ENCODE data around the gene KCNJ8. TPM values are rescaled to one million over a fixed set of nuclear protein-coding genes. Genes with fewer than 3 reads are reported as not detected.

Gene KCNJ8
- total and polyA plus RNA-seq, 4 donors, result 10.9 to 44.2 (median 27.2) TPM

- TF ChIP-seq ZBTB33 (IDR thresholded peaks at IDR 0.05), result no peak
- no peak for TF ChIP-seq YY1 (IDR thresholded peaks at IDR 0.05)
- TF ChIP-seq, protein P1, sequence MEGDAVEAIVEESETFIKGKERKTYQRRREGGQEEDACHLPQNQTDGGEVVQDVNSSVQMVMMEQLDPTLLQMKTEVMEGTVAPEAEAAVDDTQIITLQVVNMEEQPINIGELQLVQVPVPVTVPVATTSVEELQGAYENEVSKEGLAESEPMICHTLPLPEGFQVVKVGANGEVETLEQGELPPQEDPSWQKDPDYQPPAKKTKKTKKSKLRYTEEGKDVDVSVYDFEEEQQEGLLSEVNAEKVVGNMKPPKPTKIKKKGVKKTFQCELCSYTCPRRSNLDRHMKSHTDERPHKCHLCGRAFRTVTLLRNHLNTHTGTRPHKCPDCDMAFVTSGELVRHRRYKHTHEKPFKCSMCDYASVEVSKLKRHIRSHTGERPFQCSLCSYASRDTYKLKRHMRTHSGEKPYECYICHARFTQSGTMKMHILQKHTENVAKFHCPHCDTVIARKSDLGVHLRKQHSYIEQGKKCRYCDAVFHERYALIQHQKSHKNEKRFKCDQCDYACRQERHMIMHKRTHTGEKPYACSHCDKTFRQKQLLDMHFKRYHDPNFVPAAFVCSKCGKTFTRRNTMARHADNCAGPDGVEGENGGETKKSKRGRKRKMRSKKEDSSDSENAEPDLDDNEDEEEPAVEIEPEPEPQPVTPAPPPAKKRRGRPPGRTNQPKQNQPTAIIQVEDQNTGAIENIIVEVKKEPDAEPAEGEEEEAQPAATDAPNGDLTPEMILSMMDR (IDR thresholded peaks at IDR 0.05; ENCODE audit: low read depth, low read length, missing input control), result no peak
- TF ChIP-seq JUND (IDR thresholded peaks at IDR 0.05), result no peak
- no peak for TF ChIP-seq GABPA (IDR thresholded peaks at IDR 0.05 in 1 of 2, conservative IDR thresholded peaks at IDR 0.05 in 1 of 2)
These were observed 56.7 kb downstream of the KCNJ8 start (continued) for GRCh38 chr12:21717767-21718166.

GRCh38 chr12:21715386-21715785 is 59.1 kb downstream of the KCNJ8 start:
- Histone ChIP-seq H3K9me3 (ENCODE audit: control insufficient read depth in 4 of 4, low read length in 3 of 4) (no peaks in the 10 kb centered on the region), H3K36me3 (ENCODE audit: control insufficient read depth in 4 of 4, insufficient read depth in 3 of 4, low read depth in 1 of 4, low read length in 3 of 4) (no peaks in the 10 kb centered on the region), H3K27ac (ENCODE audit: low read depth in 1 of 2, low read length in 2 of 2) (no peak overlapping the region), H3K4me3 (ENCODE audit: low read depth in 1 of 3, low read length in 3 of 3) (no peak overlapping the region), H3K27me3 (ENCODE audit: control insufficient read depth in 4 of 4, insufficient read depth in 4 of 4, low read length in 3 of 4) (no peaks in the 10 kb centered on the region), H3K9ac (ENCODE audit: low read depth in 1 of 2, low read length in 2 of 2) (no peak overlapping the region), H3K4me1 (ENCODE audit: control insufficient read depth in 4 of 4, insufficient read depth in 4 of 4, low read length in 3 of 4) (no peaks in the 10 kb centered on the region)
- no peak for TF ChIP-seq SP1 (IDR thresholded peaks at IDR 0.05)
- TF ChIP-seq EGR1 (IDR thresholded peaks at IDR 0.05; ENCODE audit: low read depth in 2 of 2), result no peak
- TF ChIP-seq RXRA (IDR thresholded peaks at IDR 0.05), result no peak
- no peak for TF ChIP-seq HNF4G (IDR thresholded peaks at IDR 0.05)
- no peak for TF ChIP-seq YY1 (IDR thresholded peaks at IDR 0.05)
- TF ChIP-seq NR2F2 (IDR thresholded peaks at IDR 0.05), result no peak
- TF ChIP-seq HNF4A (conservative IDR thresholded peaks at IDR 0.05), result no peak
- TF ChIP-seq, protein P2, sequence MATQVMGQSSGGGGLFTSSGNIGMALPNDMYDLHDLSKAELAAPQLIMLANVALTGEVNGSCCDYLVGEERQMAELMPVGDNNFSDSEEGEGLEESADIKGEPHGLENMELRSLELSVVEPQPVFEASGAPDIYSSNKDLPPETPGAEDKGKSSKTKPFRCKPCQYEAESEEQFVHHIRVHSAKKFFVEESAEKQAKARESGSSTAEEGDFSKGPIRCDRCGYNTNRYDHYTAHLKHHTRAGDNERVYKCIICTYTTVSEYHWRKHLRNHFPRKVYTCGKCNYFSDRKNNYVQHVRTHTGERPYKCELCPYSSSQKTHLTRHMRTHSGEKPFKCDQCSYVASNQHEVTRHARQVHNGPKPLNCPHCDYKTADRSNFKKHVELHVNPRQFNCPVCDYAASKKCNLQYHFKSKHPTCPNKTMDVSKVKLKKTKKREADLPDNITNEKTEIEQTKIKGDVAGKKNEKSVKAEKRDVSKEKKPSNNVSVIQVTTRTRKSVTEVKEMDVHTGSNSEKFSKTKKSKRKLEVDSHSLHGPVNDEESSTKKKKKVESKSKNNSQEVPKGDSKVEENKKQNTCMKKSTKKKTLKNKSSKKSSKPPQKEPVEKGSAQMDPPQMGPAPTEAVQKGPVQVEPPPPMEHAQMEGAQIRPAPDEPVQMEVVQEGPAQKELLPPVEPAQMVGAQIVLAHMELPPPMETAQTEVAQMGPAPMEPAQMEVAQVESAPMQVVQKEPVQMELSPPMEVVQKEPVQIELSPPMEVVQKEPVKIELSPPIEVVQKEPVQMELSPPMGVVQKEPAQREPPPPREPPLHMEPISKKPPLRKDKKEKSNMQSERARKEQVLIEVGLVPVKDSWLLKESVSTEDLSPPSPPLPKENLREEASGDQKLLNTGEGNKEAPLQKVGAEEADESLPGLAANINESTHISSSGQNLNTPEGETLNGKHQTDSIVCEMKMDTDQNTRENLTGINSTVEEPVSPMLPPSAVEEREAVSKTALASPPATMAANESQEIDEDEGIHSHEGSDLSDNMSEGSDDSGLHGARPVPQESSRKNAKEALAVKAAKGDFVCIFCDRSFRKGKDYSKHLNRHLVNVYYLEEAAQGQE (IDR thresholded peaks at IDR 0.05), result no peak
- TF ChIP-seq, protein P1 (IDR thresholded peaks at IDR 0.05; ENCODE audit: low read depth, low read length, missing input control), result no peak
- no peak for TF ChIP-seq ZBTB33 (IDR thresholded peaks at IDR 0.05)
- TF ChIP-seq JUND (IDR thresholded peaks at IDR 0.05), result no peak
- TF ChIP-seq RAD21 (IDR thresholded peaks at IDR 0.05), result no peak
- no peak for DNase-seq (ENCODE audit: low spot score)
- WGBS, result 66% methylated on average over 2 of the region's 2 CpGs

Other genes with a start within 250 kb of the KCNJ8 start
- gene SPX, start 248.4 kb downstream of the KCNJ8 start, total RNA-seq, result 1 to 10 TPM in 1 of 2 donors, under 1 TPM in 1; 0.25 to 1.2 TPM
- 1 to 10 TPM in 1 of 2 donors, under 1 TPM in 1; 0.30 to 3.7 TPM for gene SPX, start 248.4 kb downstream of the KCNJ8 start, polyA plus RNA-seq
- gene GYS2, start 169.9 kb downstream of the KCNJ8 start, total RNA-seq, result 10 to 100 TPM; 15.5 to 86.8 TPM
- gene GYS2, start 169.9 kb downstream of the KCNJ8 start, polyA plus RNA-seq, result 10 to 100 TPM; 19.8 to 48.5 TPM
- gene LDHB, start 116.9 kb downstream of the KCNJ8 start, total RNA-seq, result 10 to 100 TPM; 40.6 to 99.7 TPM
- gene LDHB, start 116.9 kb downstream of the KCNJ8 start, polyA plus RNA-seq, result 10 to 100 TPM; 20.9 to 44.0 TPM
- 10 to 100 TPM in 1 of 2 donors, 1 to 10 TPM in 1; 2.7 to 55.6 TPM for gene ABCC9, start 166.7 kb upstream of the KCNJ8 start, total RNA-seq
- 10 to 100 TPM in 1 of 2 donors, 1 to 10 TPM in 1; 9.2 to 12.2 TPM for gene ABCC9, start 166.7 kb upstream of the KCNJ8 start, polyA plus RNA-seq